SK-N-SH treated with all-trans-retinoic acid at 6 μM for 48 hours (cell line): Measurements from ENCODE around the gene KCNIP1.

Experiments
- ATAC-seq: fragments of 200-7000 bp; cut with Tn5 transposase; 3 replicates; pipeline ENCODE4 v1.9.1; 2020; ENCODE audit warnings: mild to moderate bottlenecking, moderate library complexity
- ARNTL ChIP-seq: fragments of 450-650 bp; formaldehyde crosslinking; IDR thresholded peaks from 2 replicates; pipeline ENCODE4 v1.5.0; 2020; ENCODE audit warnings: low read depth, mild to moderate bottlenecking, moderate library complexity, borderline replicate concordance
- BACH2 ChIP-seq: fragments of 250-450 bp; sonication (Bioruptor Pico); IDR thresholded peaks from 2 replicates; pipeline ENCODE4 v1.9.0; 2021; ENCODE audit warnings: mild to moderate bottlenecking, borderline replicate concordance
- CSDC2 ChIP-seq: fragments of 250-450 bp; sonication (Bioruptor Pico); IDR thresholded peaks from 2 replicates; pipeline ENCODE4 v1.5.0; 2020; ENCODE audit warnings: mild to moderate bottlenecking, moderate library complexity
- ESRRG ChIP-seq: fragments of 250-450 bp; sonication (Bioruptor Pico); IDR thresholded peaks from 2 replicates; pipeline ENCODE4 v1.6.1; 2021; ENCODE audit warnings: mild to moderate bottlenecking
- GLIS3 ChIP-seq: fragments of 250-450 bp; sonication (Bioruptor Pico); IDR thresholded peaks from 2 replicates; pipeline ENCODE4 v1.5.0; 2020; ENCODE audit warnings: mild to moderate bottlenecking, moderate library complexity
- ISL1 ChIP-seq: fragments of 250-450 bp; sonication (Bioruptor Pico); IDR thresholded peaks from 2 replicates; pipeline ENCODE4 v2.1.2; 2022; ENCODE audit warnings: mild to moderate bottlenecking, moderate library complexity
- OSR1 ChIP-seq: fragments of 250-450 bp; sonication (Bioruptor Pico); IDR thresholded peaks from 2 replicates; pipeline ENCODE4 v1.8.0; 2022; ENCODE audit warnings: moderate library complexity, mild to moderate bottlenecking, inconsistent platforms
- POU6F1 ChIP-seq: fragments of 250-450 bp; sonication (Bioruptor Pico); IDR thresholded peaks from 2 replicates; pipeline ENCODE4 v1.8.0; 2021; ENCODE audit warnings: low read depth, mild to moderate bottlenecking, moderate library complexity, borderline replicate concordance
- PPARA ChIP-seq: fragments of 250-450 bp; sonication (Bioruptor Pico); IDR thresholded peaks from 2 replicates; pipeline ENCODE4 v1.5.0; 2020; ENCODE audit warnings: mild to moderate bottlenecking, borderline replicate concordance
- RARB ChIP-seq: fragments of 250-450 bp; sonication (Bioruptor Pico); IDR thresholded peaks from 2 replicates; pipeline ENCODE4 v1.8.0; 2021; ENCODE audit warnings: mild to moderate bottlenecking, moderate library complexity
- SNAI2 ChIP-seq: fragments of 250-450 bp; sonication (Bioruptor Pico); IDR thresholded peaks from 2 replicates; pipeline ENCODE4 v1.5.0; 2020; ENCODE audit warnings: mild to moderate bottlenecking, moderate library complexity
- TCF4 ChIP-seq: fragments of 250-450 bp; sonication (Bioruptor Pico); IDR thresholded peaks from 2 replicates; pipeline ENCODE4 v1.8.0; 2021; ENCODE audit warnings: mild to moderate bottlenecking, moderate library complexity, borderline replicate concordance
- TOX ChIP-seq: fragments of 250-450 bp; sonication (Bioruptor Pico); IDR thresholded peaks from 2 replicates; pipeline ENCODE4 v1.8.0; 2021; ENCODE audit warnings: mild to moderate bottlenecking, moderate library complexity, borderline replicate concordance
- TSHZ2 ChIP-seq: fragments of 250-450 bp; sonication (Bioruptor Pico); IDR thresholded peaks from 2 replicates; pipeline ENCODE4 v1.5.0; 2020; ENCODE audit warnings: mild to moderate bottlenecking, moderate library complexity
- ZC3H10 ChIP-seq: fragments of 250-450 bp; sonication (Bioruptor Pico); IDR thresholded peaks from 2 replicates; pipeline ENCODE4 v1.5.1; 2021; ENCODE audit warnings: mild to moderate bottlenecking, moderate library complexity
- ZFP3 ChIP-seq: fragments of 250-450 bp; sonication (Bioruptor Pico); IDR thresholded peaks from 2 replicates; pipeline ENCODE4 v1.5.0; 2020; ENCODE audit warnings: mild to moderate bottlenecking, moderate library complexity
- ZFP30 ChIP-seq: fragments of 450-650 bp; formaldehyde crosslinking; IDR thresholded peaks from 2 replicates; pipeline ENCODE4 v1.5.0; 2022; ENCODE audit warnings: mild to moderate bottlenecking, moderate library complexity
- ZNF565 ChIP-seq: fragments of 450-650 bp; formaldehyde crosslinking; conservative IDR thresholded peaks from 2 replicates; pipeline ENCODE4 v1.5.0; 2020; ENCODE audit warnings: low read depth, mild to moderate bottlenecking, moderate library complexity
- ZNF70 ChIP-seq: fragments of 450-650 bp; formaldehyde crosslinking; IDR thresholded peaks from 2 replicates; pipeline ENCODE4 v1.5.0; 2020; ENCODE audit warnings: mild to moderate bottlenecking, moderate library complexity
- ZNF8 ChIP-seq: fragments of 450-650 bp; formaldehyde crosslinking; IDR thresholded peaks from 2 replicates; pipeline ENCODE4 v1.5.0; 2020; ENCODE audit warnings: mild to moderate bottlenecking, moderate library complexity
- TF ChIP-seq, protein P1 (sequence below): fragments of 250-450 bp; sonication (Bioruptor Pico); IDR thresholded peaks from 2 replicates; pipeline ENCODE4 v1.5.1; 2020; ENCODE audit warnings: low read depth, mild to moderate bottlenecking, moderate library complexity
- TF ChIP-seq, protein P2 (sequence below): fragments of 250-450 bp; sonication (Bioruptor Pico); IDR thresholded peaks from 2 replicates; pipeline ENCODE4 v1.8.0; 2020; ENCODE audit warnings: mild to moderate bottlenecking, moderate library complexity, borderline replicate concordance
- TF ChIP-seq, protein P3 (sequence below): fragments of 250-450 bp; sonication (Bioruptor Pico); IDR thresholded peaks from 2 replicates; pipeline ENCODE4 v1.5.1; 2021; ENCODE audit warnings: mild to moderate bottlenecking, moderate library complexity

The KCNIP1 gene

GRCh38 chr5:170494041-170494440 lies 9.8 kb upstream of the KCNIP1 start:
- no peak for TF ChIP-seq ZFP3
- TF ChIP-seq ZC3H10, result no peak
- TF ChIP-seq, protein P1, sequence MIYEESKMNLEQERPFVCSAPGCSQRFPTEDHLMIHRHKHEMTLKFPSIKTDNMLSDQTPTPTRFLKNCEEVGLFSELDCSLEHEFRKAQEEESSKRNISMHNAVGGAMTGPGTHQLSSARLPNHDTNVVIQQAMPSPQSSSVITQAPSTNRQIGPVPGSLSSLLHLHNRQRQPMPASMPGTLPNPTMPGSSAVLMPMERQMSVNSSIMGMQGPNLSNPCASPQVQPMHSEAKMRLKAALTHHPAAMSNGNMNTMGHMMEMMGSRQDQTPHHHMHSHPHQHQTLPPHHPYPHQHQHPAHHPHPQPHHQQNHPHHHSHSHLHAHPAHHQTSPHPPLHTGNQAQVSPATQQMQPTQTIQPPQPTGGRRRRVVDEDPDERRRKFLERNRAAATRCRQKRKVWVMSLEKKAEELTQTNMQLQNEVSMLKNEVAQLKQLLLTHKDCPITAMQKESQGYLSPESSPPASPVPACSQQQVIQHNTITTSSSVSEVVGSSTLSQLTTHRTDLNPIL, result no peak
- TF ChIP-seq ESRRG (CRISPR knock-in tag), result no peak
- no peak for TF ChIP-seq ZFP30 (CRISPR knock-in tag)
- no peak for TF ChIP-seq ZNF70
- TF ChIP-seq, protein P2, sequence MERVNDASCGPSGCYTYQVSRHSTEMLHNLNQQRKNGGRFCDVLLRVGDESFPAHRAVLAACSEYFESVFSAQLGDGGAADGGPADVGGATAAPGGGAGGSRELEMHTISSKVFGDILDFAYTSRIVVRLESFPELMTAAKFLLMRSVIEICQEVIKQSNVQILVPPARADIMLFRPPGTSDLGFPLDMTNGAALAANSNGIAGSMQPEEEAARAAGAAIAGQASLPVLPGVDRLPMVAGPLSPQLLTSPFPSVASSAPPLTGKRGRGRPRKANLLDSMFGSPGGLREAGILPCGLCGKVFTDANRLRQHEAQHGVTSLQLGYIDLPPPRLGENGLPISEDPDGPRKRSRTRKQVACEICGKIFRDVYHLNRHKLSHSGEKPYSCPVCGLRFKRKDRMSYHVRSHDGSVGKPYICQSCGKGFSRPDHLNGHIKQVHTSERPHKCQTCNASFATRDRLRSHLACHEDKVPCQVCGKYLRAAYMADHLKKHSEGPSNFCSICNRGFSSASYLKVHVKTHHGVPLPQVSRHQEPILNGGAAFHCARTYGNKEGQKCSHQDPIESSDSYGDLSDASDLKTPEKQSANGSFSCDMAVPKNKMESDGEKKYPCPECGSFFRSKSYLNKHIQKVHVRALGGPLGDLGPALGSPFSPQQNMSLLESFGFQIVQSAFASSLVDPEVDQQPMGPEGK (CRISPR knock-in tag), result no peak
- TF ChIP-seq TCF4 (CRISPR knock-in tag), result no peak
- TF ChIP-seq SNAI2 (CRISPR knock-in tag), result no peak
- TF ChIP-seq POU6F1, result no peak
- TF ChIP-seq RARB (CRISPR knock-in tag), result no peak
- TF ChIP-seq ZNF8 (CRISPR knock-in tag), result no peak
- TF ChIP-seq PPARA (CRISPR knock-in tag), result no peak
- no peak for TF ChIP-seq ARNTL (CRISPR knock-in tag)
- TF ChIP-seq TOX, result no peak
- no peak for TF ChIP-seq BACH2 (CRISPR knock-in tag)
- TF ChIP-seq ZNF565 (CRISPR knock-in tag), result no peak
- TF ChIP-seq, protein P3, sequence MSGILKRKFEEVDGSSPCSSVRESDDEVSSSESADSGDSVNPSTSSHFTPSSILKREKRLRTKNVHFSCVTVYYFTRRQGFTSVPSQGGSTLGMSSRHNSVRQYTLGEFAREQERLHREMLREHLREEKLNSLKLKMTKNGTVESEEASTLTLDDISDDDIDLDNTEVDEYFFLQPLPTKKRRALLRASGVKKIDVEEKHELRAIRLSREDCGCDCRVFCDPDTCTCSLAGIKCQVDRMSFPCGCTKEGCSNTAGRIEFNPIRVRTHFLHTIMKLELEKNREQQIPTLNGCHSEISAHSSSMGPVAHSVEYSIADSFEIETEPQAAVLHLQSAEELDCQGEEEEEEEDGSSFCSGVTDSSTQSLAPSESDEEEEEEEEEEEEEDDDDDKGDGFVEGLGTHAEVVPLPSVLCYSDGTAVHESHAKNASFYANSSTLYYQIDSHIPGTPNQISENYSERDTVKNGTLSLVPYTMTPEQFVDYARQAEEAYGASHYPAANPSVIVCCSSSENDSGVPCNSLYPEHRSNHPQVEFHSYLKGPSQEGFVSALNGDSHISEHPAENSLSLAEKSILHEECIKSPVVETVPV (CRISPR knock-in tag), result no peak
- no peak for TF ChIP-seq CSDC2 (CRISPR knock-in tag)
- ATAC-seq, result no peak

DNA sequence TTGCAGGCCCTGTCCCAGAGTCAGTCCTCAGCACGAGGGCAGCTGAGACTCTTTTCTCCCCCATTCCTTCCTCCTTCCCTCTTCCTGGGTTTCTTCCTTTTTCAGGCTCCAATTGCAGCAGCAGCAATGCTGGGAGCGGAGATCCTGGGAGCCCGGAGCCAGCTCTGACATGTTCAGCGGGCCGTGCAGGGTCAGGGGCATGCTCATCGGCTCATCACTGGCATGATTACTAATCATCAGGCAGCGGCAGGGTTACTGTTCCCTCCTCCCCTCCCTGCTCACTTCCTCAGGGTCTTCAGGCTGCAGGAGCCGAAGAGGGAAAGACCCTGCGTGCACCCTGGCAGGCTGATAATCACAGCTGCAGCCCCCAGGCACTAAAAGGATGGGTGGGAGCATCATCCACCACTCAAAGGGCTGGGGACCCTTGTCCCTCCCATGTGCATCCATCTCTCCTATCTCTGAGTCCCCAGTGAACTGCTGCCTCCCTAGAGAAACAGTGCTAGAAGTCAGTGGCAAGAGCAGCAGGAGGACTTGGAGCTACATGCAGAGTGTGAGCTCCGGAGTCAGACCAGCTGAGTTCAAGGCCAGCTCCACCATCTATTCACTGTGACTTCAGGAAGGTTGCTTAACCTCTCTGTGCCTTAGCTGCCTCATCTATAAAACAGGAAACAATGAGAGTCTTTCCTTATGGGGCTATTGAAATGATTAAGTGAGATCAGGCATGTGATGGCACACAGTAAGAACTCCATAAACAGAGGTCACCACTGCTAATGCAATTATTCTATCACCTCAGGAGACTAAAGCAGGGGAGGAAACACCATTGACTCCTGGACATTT lies 7.8 kb upstream of the KCNIP1 start:
- ATAC-seq, result no peak
- TF ChIP-seq ISL1 (no peak), ZC3H10 (no peak), ZNF8 (CRISPR knock-in tag) (no peak), ZNF565 (CRISPR knock-in tag) (no peak), ESRRG (CRISPR knock-in tag) (no peak)

GRCh38 chr5:170496662-170497028 lies 7.2 kb upstream of the KCNIP1 start:
- TF ChIP-seq CSDC2 (CRISPR knock-in tag) (no peak), OSR1 (CRISPR knock-in tag) (no peak), RARB (CRISPR knock-in tag) (no peak), ZFP3 (no peak), PPARA (CRISPR knock-in tag) (no peak), POU6F1 (no peak), TSHZ2 (CRISPR knock-in tag) (no peak), GLIS3 (CRISPR knock-in tag) (no peak), BACH2 (CRISPR knock-in tag) (no peak), ZFP30 (CRISPR knock-in tag) (no peak), ZNF565 (CRISPR knock-in tag) (no peak), TCF4 (CRISPR knock-in tag) (no peak)
- TF ChIP-seq, protein P3 (CRISPR knock-in tag), result no peak
- TF ChIP-seq, all 23 proteins: peak for 0
- ATAC-seq, result no peak
